GM12874 (cell line): ENCODE results near the gene DGKQ.

Experiments used
- CTCF ChIP-seq: IDR thresholded peaks from 2 replicates; pipeline ENCODE4 v1.5.1; 2011; ENCODE audit warnings: low read depth, mild to moderate bottlenecking, control low read depth, low read length, moderate library complexity; ENCODE audit not compliant: insufficient read depth

The DGKQ gene

GRCh38 chr4:1001561-1002130 lies 28.3 kb upstream of the DGKQ start:
- no peak for TF ChIP-seq CTCF

DNA sequence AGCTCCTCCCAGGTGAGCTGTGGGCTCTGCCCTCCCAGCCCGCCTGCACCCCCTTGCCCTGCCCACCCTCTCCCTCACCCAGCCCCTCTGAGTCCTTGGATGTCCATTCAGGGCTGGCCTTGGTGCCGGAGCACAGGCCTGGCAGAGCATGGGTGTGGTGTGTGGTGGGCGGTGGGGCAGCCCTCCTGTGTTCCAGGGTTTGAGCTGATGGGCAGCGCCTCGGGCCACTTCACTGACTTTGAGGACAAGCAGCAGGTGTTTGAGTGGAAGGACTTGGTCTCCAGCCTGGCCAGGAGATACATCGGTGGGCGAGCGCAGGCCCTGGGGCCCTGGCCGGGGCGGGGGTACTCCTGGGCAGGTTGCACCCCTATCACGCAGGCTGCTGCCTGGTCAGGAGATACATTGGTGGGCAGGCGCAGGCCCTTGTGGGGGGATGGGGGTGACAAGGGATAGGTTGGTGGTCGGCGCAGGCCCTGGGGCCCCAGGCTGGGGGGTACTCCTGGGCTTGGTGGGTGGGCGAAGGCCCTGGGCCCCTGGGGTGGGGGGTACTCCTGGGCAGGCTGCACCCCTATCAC lies 27.4 kb upstream of the DGKQ start:
- no peak for TF ChIP-seq CTCF

DNA sequence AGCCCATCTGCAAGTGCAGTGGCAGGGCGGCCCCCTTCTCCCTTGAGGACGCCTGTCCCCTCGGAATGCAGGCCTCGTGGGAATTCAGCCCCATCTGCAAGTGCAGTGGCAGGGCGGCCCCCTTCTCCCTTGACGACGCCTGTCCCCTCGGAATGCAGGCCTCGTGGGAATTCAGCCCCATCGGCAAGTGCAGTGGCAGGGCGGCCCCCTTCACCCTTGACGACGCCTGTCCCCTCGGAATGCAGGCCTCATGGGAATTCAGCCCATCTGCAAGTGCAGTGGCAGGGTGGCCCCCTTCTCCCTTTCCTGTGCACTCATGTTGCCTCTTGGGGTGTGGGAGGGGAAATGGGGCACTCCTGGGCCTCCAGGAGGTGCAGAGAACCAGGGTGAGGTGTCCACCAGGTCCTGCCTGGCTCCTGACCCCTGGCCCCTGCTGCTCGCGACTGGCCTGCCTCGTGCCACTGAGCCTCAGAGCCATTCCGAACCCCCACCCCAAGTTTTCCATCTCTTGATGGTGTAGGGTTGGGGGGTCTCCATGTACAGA lies 26.6 kb upstream of the DGKQ start:
- TF ChIP-seq CTCF = no peak

- TF ChIP-seq CTCF = no peak
These were observed 24.8 kb upstream of the DGKQ start for GRCh38 chr4:998096-998691.

DNA sequence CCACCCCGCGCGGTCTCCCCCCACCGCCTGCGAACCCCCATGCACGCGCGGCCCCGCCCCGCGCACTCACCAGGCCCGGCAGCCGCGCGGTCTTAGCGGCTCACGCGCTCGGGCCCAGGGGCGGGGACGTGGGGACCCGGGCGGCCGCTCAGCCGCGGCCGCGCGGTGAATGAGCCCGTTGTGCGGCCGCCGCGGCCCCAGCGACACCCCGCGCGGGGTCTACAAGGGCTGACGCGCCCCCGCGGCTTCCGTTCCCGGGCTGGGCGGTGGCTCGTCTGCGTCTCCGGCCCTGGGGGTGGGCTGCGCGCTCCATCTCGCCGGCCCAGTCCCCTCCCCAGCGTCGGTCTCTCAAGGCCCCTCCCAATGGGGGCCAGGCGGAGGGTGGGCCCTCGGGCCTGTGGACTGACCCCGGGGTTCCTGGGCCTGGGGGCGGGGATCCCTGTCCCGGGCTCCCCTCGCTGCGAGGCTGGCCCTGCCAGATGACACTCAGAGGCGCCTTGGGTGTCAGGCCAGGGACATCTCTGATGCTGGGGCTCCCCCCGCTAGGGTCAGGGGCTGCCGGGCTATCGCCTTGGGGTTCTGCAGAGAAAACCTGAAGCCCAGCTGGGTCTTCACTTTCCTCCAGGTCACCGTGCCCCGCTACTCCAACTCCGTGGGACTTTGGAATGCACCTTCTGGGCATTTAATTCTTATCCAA lies 24.2 kb upstream of the DGKQ start:
- TF ChIP-seq CTCF = no peak

DNA sequence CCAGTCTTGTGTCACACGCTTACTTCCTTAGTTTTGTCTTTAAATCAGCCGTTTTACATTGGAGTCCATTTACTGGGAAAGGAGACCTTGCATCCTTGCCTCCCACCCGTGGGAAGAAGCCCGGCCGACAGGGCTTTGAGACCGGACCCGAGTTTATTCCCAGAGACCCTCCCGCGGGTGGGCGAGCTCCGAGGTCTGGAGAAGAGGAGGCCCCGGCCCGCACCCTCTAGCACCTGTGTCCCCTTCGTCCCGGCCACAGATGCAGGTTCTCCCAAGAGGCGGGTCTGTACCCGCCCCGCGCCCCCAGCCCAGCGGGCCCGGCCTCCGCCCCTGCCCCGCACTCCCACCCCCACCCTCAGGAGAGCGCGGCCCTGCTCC lies 23.6 kb upstream of the DGKQ start:
- no peak for TF ChIP-seq CTCF
